ENCODE results near the gene BRD8. TPM values are rescaled to one million over a fixed set of nuclear protein-coding genes. Genes with fewer than 3 reads are reported as not detected.

BRD8 gene
- total RNA-seq, 2 donors from 2014 or later: 34.7 to 71.7 TPM

GRCh38 chr5:138111181-138111580, 67.2 kb downstream of the BRD8 start:
- Histone ChIP-seq H3K27me3 (replicated peaks; ENCODE audit: insufficient read depth) (no peaks in the 10 kb centered on the region), H3K36me3 (no peaks in the 10 kb centered on the region), H3K4me1 (ENCODE audit: control insufficient read depth in 1 of 2, low read depth in 2 of 2) (no peaks in the 10 kb centered on the region), H3K27ac (no peak overlapping the region), H3K4me3 (no peak overlapping the region), H3K9me3 (no peaks in the 10 kb centered on the region)
- TF ChIP-seq CTCF (IDR thresholded peaks at IDR 0.05): no peak
- DNase-seq (ENCODE audit: low spot score) (no peak), ATAC-seq (ENCODE audit: insufficient number of reproducible peaks, low FRiP score, low read depth) (no peak)

GRCh38 chr5:138110266-138110963, 68.0 kb downstream of the BRD8 start:
- H3K4me3 ChIP-seq: no peak overlapping the region
- no peaks in the 10 kb centered on the region for H3K27me3 ChIP-seq (replicated peaks; ENCODE audit: insufficient read depth)
- no peak for DNase-seq (ENCODE audit: low spot score)
- no peaks in the 10 kb centered on the region for H3K9me3 ChIP-seq
- no peaks in the 10 kb centered on the region for H3K4me1 ChIP-seq (ENCODE audit: control insufficient read depth in 1 of 2, low read depth in 2 of 2)
- no peaks in the 10 kb centered on the region for H3K36me3 ChIP-seq
- H3K27ac ChIP-seq: no peak overlapping the region
- no peak for TF ChIP-seq CTCF (IDR thresholded peaks at IDR 0.05)
- no peak for ATAC-seq (ENCODE audit: insufficient number of reproducible peaks, low FRiP score, low read depth)

- no peak for ATAC-seq (ENCODE audit: insufficient number of reproducible peaks, low FRiP score, low read depth)
- H3K4me1 ChIP-seq (ENCODE audit: control insufficient read depth in 1 of 2, low read depth in 2 of 2): no peaks in the 10 kb centered on the region
- no peak for TF ChIP-seq CTCF (IDR thresholded peaks at IDR 0.05)
- no peaks in the 10 kb centered on the region for H3K36me3 ChIP-seq
- H3K27ac ChIP-seq: no peak overlapping the region
- no peaks in the 10 kb centered on the region for H3K27me3 ChIP-seq (replicated peaks; ENCODE audit: insufficient read depth)
- no peak overlapping the region for H3K4me3 ChIP-seq
- H3K9me3 ChIP-seq: no peaks in the 10 kb centered on the region
- no peak for DNase-seq (ENCODE audit: low spot score)
Observed at GRCh38 chr5:138109463-138110265, 68.8 kb downstream of the BRD8 start.

- H3K4me1 ChIP-seq (ENCODE audit: control insufficient read depth in 1 of 2, low read depth in 2 of 2): no peaks in the 10 kb centered on the region
- H3K27ac ChIP-seq: no peak overlapping the region
- TF ChIP-seq CTCF (IDR thresholded peaks at IDR 0.05): no peak
- no peaks in the 10 kb centered on the region for H3K27me3 ChIP-seq (replicated peaks; ENCODE audit: insufficient read depth)
- H3K36me3 ChIP-seq: no peaks in the 10 kb centered on the region
- ATAC-seq (ENCODE audit: insufficient number of reproducible peaks, low FRiP score, low read depth): no peak
- H3K9me3 ChIP-seq: no peaks in the 10 kb centered on the region
- no peak overlapping the region for H3K4me3 ChIP-seq
- DNase-seq (ENCODE audit: low spot score): no peak
Observed at GRCh38 chr5:138107213-138107612, 71.2 kb downstream of the BRD8 start.

GRCh38 chr5:138105709-138106108, 72.7 kb downstream of the BRD8 start:
- no peak for ATAC-seq (ENCODE audit: insufficient number of reproducible peaks, low FRiP score, low read depth)
- Histone ChIP-seq H3K4me3 (no peak overlapping the region), H3K27ac (no peak overlapping the region), H3K36me3 (no peaks in the 10 kb centered on the region), H3K9me3 (no peaks in the 10 kb centered on the region), H3K27me3 (replicated peaks; ENCODE audit: insufficient read depth) (no peaks in the 10 kb centered on the region), H3K4me1 (ENCODE audit: control insufficient read depth in 1 of 2, low read depth in 2 of 2) (no peaks in the 10 kb centered on the region)
- no peak for DNase-seq (ENCODE audit: low spot score)
- TF ChIP-seq CTCF (IDR thresholded peaks at IDR 0.05): no peak

Measured in thoracic aorta (tissue), 2 donors.